Mesenchymal stem cell (in vitro differentiated cells and primary cell): ENCODE measurements around the gene EOMES.

Experiments
- DNase-seq: peaks from one replicate; pipeline ENCODE4 v3.0.0-alpha.2; 2013
- H2AFZ ChIP-seq: one replicate; pipeline ENCODE4 v1.6.1; 2013; ENCODE audit warnings: low read depth, mild to moderate bottlenecking, control low read depth, inconsistent platforms, low read length, moderate library complexity
- H2AK5ac ChIP-seq: 2 replicates; pipeline ENCODE4 v1.6.1; 2013; ENCODE audit warnings: low read length, moderate library complexity, mild to moderate bottlenecking, inconsistent platforms; ENCODE audit not compliant: severe bottlenecking
- H2BK120ac ChIP-seq: one replicate; pipeline ENCODE4 v1.6.1; 2013; ENCODE audit warnings: low read depth, mild to moderate bottlenecking, inconsistent platforms, low read length, moderate library complexity
- H2BK12ac ChIP-seq, 2 experiments: one replicate each; pipeline ENCODE4 v1.6.1; 2013; ENCODE audit warnings: inconsistent platforms in 2 of 2, low read length in 2 of 2, mild to moderate bottlenecking in 2 of 2, moderate library complexity in 2 of 2, control low read depth in 1 of 2
- H2BK15ac ChIP-seq: one replicate; pipeline ENCODE4 v1.6.1; 2013; ENCODE audit warnings: mild to moderate bottlenecking, low read depth, inconsistent platforms; ENCODE audit not compliant: poor library complexity, severe bottlenecking
- H2BK5ac ChIP-seq: 2 replicates; pipeline ENCODE4 v1.6.1; 2013; ENCODE audit warnings: low read depth, mild to moderate bottlenecking, low read length, control low read depth, inconsistent platforms; ENCODE audit not compliant: poor library complexity, severe bottlenecking
- H3K14ac ChIP-seq, 2 experiments: one replicate each; pipeline ENCODE4 v1.6.1; 2013; ENCODE audit warnings: inconsistent platforms in 2 of 2, low read length in 2 of 2, control low read depth in 1 of 2, mild to moderate bottlenecking in 1 of 2, moderate library complexity in 1 of 2
- H3K18ac ChIP-seq, 2 experiments: one replicate each; pipeline ENCODE4 v1.6.1; 2013; ENCODE audit warnings: inconsistent platforms in 2 of 2, low read length in 2 of 2, control low read depth in 1 of 2, low read depth in 1 of 2, mild to moderate bottlenecking in 1 of 2
- H3K23ac ChIP-seq, 2 experiments: one replicate each; pipeline ENCODE4 v1.6.1; 2013; ENCODE audit warnings: inconsistent platforms in 2 of 2, low read length in 2 of 2, mild to moderate bottlenecking in 2 of 2, moderate library complexity in 2 of 2, control low read depth in 1 of 2
- H3K27ac ChIP-seq: 2 replicates; pipeline ENCODE4 v1.5.1; 2013; ENCODE audit warnings: mild to moderate bottlenecking, moderate library complexity, low read length, control low read depth, inconsistent platforms; ENCODE audit not compliant: poor library complexity, severe bottlenecking
- H3K27me3 ChIP-seq, 2 experiments: 2 replicates each; pipeline versions ENCODE4 v1.6.1 to v1.7.0; 2013; ENCODE audit warnings: low read length in 2 of 2, mild to moderate bottlenecking in 2 of 2, moderate library complexity in 2 of 2, control low read depth in 1 of 2, inconsistent platforms in 1 of 2; ENCODE audit not compliant: control insufficient read depth in 1 of 2, insufficient read depth in 1 of 2
- H3K36me3 ChIP-seq, 2 experiments: 2 replicates each; pipeline versions ENCODE4 v1.6.1 to v1.7.0; 2013; ENCODE audit warnings: low read length in 2 of 2, control low read depth in 1 of 2, inconsistent platforms in 1 of 2, low read depth in 1 of 2, mild to moderate bottlenecking in 1 of 2; ENCODE audit not compliant: insufficient read depth in 2 of 2, control insufficient read depth in 1 of 2
- H3K4ac ChIP-seq, 2 experiments: one replicate each; pipeline ENCODE4 v1.6.1; 2013; ENCODE audit warnings: inconsistent platforms in 2 of 2, low read length in 2 of 2, mild to moderate bottlenecking in 2 of 2, moderate library complexity in 2 of 2, control low read depth in 1 of 2, low read depth in 1 of 2
- H3K4me1 ChIP-seq: 2 replicates; pipeline ENCODE4 v1.6.1; 2013; ENCODE audit warnings: low read depth, low read length, control low read depth; ENCODE audit not compliant: control insufficient read depth, insufficient read depth
- H3K4me2 ChIP-seq: 2 replicates; pipeline ENCODE4 v1.6.1; 2013; ENCODE audit warnings: low read length, mild to moderate bottlenecking, inconsistent platforms; ENCODE audit not compliant: poor library complexity, severe bottlenecking
- H3K4me3 ChIP-seq, 2 experiments: 2 replicates each; pipeline versions ENCODE4 v1.5.1 to v1.7.0; 2013; ENCODE audit warnings: low read length in 2 of 2, mild to moderate bottlenecking in 2 of 2, control low read depth in 1 of 2, low read depth in 1 of 2; ENCODE audit not compliant: insufficient read depth in 1 of 2
- H3K79me1 ChIP-seq: replicated peaks from 2 replicates; pipeline ENCODE4 v1.6.1; 2013; ENCODE audit warnings: mild to moderate bottlenecking, control low read depth, low read length, inconsistent platforms; ENCODE audit not compliant: poor library complexity, severe bottlenecking
- H3K9ac ChIP-seq: 2 replicates; pipeline ENCODE4 v1.7.0; 2013; ENCODE audit warnings: mild to moderate bottlenecking, low read length, moderate library complexity
- H3K9me3 ChIP-seq: 2 replicates; pipeline ENCODE4 v1.7.0; 2013; ENCODE audit warnings: mild to moderate bottlenecking, low read length; ENCODE audit not compliant: control insufficient read depth
- H4K8ac ChIP-seq: one replicate; pipeline ENCODE4 v1.6.1; 2013; ENCODE audit warnings: inconsistent platforms, mild to moderate bottlenecking, low read length, moderate library complexity
- H4K91ac ChIP-seq: one replicate; pipeline ENCODE4 v1.6.1; 2013; ENCODE audit warnings: mild to moderate bottlenecking, low read length, inconsistent platforms
- WGBS: methylation state at CpG from one replicate; pipeline ENCODE4 v1.1.7; 2013; ENCODE audit warnings: mixed read lengths; 5-methylcytosine and 5-hydroxymethylcytosine counted together

The EOMES gene

DNA sequence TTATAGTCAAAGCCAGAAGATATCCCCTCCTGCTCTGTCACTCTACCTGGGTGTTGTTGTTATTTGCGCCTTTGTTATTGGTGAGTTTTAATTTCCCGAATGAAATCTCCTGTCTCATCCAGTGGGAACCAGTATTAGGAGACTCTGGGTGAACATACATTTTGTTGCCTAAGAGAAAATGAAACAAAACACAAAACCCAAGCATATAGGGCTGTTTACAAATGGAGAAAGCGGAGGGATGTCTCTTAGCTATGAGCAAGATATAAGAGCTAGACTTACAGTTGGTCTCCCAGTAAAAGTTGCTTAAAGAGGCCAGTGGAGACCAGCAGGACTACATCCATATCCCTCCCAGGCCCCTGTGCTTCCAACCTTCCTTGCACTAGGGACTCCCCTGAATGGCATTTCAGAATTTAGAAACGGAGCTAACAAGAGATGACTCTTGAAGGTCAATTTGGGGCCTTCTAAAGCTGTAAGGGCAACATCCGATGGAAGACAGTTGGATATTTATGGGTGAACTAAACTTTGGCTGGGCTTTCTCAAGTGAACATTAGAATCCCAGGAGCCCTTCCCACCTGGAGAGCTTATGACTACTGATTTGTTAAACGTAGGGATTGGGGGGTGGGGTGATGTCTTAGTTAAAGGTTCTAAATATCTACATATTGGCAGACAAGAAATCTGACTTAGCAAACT, 2.7 kb downstream of the EOMES start:
- peaks cover 61 to 92% of the 10 kb centered on the region in 2 experiments for H3K27me3 ChIP-seq
- 42% methylated on average over 3 of the region's 6 CpGs for WGBS
- no peak overlapping the region for H2AK5ac ChIP-seq
- H2BK12ac ChIP-seq = no peak overlapping the region
- H3K23ac ChIP-seq = no peak overlapping the region
- H2BK5ac ChIP-seq = no peak overlapping the region
- H3K14ac ChIP-seq = no peak overlapping the region
- H3K4me1 ChIP-seq = peaks cover 30% of the 10 kb centered on the region
- H3K79me1 ChIP-seq = no peaks in the 10 kb centered on the region
- H2BK120ac ChIP-seq = no peak overlapping the region
- no peak overlapping the region for H2BK15ac ChIP-seq
- no peak overlapping the region for H2AFZ ChIP-seq
- H3K36me3 ChIP-seq = no peaks in the 10 kb centered on the region
- H4K91ac ChIP-seq = no peak overlapping the region
- no peak overlapping the region for H4K8ac ChIP-seq
- no peak overlapping the region for H3K18ac ChIP-seq
- H3K4me2 ChIP-seq = no peak overlapping the region
- H3K4me3 ChIP-seq = no peak overlapping the region
- no peak overlapping the region for H3K4ac ChIP-seq
- H3K27ac ChIP-seq = no peak overlapping the region
- H3K9ac ChIP-seq = no peak overlapping the region
- no peaks in the 10 kb centered on the region for H3K9me3 ChIP-seq
- DNase-seq = no peak

- Histone ChIP-seq H3K4me2 (no peak overlapping the region), H3K18ac (no peak overlapping the region), H3K27ac (no peak overlapping the region), H2BK5ac (no peak overlapping the region), H4K8ac (no peak overlapping the region), H3K23ac (no peak overlapping the region), H3K4me3 (no peak overlapping the region), H4K91ac (no peak overlapping the region), H2BK15ac (no peak overlapping the region), H3K4ac (no peak overlapping the region), H3K14ac (no peak overlapping the region), H3K36me3 (no peaks in the 10 kb centered on the region), H2AK5ac (no peak overlapping the region), H2AFZ (no peak overlapping the region), H3K9me3 (no peaks in the 10 kb centered on the region), H2BK12ac (no peak overlapping the region), H3K4me1 (peaks cover 30% of the 10 kb centered on the region), H3K79me1 (no peaks in the 10 kb centered on the region), H3K27me3 (peaks cover 51 to 92% of the 10 kb centered on the region in 2 experiments), H2BK120ac (no peak overlapping the region), H3K9ac (no peak overlapping the region)
- WGBS = 47% methylated on average over 3 of the region's 5 CpGs
- DNase-seq = no peak
Measured at GRCh38 chr3:27718459-27718858, 3.7 kb downstream of the EOMES start.

DNA sequence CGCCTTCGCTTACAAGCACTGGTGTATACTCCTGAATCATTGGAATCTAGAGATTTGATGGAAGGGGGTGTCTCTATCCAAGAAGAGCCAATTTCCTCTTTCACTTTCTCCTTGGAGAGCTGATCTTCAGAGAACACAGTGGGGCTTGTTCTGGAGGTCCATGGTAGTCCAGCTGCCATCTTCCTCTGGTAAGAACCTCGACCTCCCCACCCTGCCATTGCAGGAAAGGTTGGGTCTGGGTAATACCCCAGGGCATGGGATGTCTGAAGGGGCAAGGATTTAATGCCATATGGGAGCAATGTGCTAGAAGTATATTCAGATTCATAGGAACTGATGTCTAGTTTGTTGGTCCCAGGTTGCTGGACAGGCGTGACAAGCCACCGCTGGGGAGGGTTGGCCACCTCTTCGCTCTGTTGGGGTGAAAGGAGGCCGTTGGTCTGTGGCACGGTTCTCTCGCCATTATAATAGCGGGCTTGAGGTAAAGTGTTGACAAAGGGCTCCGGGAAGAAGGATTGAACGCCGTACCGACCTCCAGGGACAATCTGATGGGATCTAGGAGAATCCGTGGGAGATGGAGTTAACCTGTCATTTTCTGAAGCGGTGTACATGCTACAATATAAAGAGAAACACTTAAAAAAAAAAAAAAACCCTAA, 4.8 kb downstream of the EOMES start:
- Histone ChIP-seq H2AFZ (no peak overlapping the region), H2BK15ac (no peak overlapping the region), H3K9ac (no peak overlapping the region), H3K23ac (no peak overlapping the region), H2AK5ac (no peak overlapping the region), H3K79me1 (no peaks in the 10 kb centered on the region), H4K91ac (no peak overlapping the region), H3K36me3 (no peaks in the 10 kb centered on the region), H3K14ac (no peak overlapping the region), H3K4me1 (peaks cover 33% of the 10 kb centered on the region), H3K4me3 (no peak overlapping the region), H2BK12ac (no peak overlapping the region), H3K27me3 (peaks cover 40 to 92% of the 10 kb centered on the region in 2 experiments), H3K27ac (no peak overlapping the region), H3K18ac (no peak overlapping the region), H4K8ac (no peak overlapping the region), H2BK120ac (no peak overlapping the region), H3K4ac (no peak overlapping the region), H3K9me3 (no peaks in the 10 kb centered on the region), H2BK5ac (no peak overlapping the region), H3K4me2 (no peak overlapping the region)
- 97% methylated on average over 10 of the region's 16 CpGs for WGBS
- no peak for DNase-seq

GRCh38 chr3:27716309-27716708, 5.8 kb downstream of the EOMES start:
- Histone ChIP-seq H3K9ac (no peak overlapping the region), H3K4me3 (no peak overlapping the region), H3K36me3 (no peaks in the 10 kb centered on the region), H3K23ac (no peak overlapping the region), H3K27me3 (peaks cover 35 to 87% of the 10 kb centered on the region in 2 experiments), H3K9me3 (no peaks in the 10 kb centered on the region), H2AK5ac (no peak overlapping the region), H3K4ac (no peak overlapping the region), H2BK120ac (no peak overlapping the region), H3K27ac (no peak overlapping the region), H3K18ac (no peak overlapping the region), H4K8ac (no peak overlapping the region), H3K4me2 (no peak overlapping the region), H3K79me1 (no peaks in the 10 kb centered on the region), H2BK5ac (no peak overlapping the region), H3K14ac (no peak overlapping the region), H3K4me1 (peaks cover 24% of the 10 kb centered on the region), H2BK12ac (no peak overlapping the region), H4K91ac (no peak overlapping the region), H2BK15ac (no peak overlapping the region), H2AFZ (no peak overlapping the region)
- 88% methylated on average over 3 of the region's 3 CpGs for WGBS
- no peak for DNase-seq
